ENCODE measurements around the gene RMND5A. TPM values are rescaled to one million over a fixed set of nuclear protein-coding genes. Genes with fewer than 3 reads are reported as not detected.

Gene RMND5A
- polyA plus RNA-seq, 1 experiment, result 10.8 TPM

GRCh38 chr2:86675104-86675503 is 45.0 kb upstream of the RMND5A start:
- no peaks in the 10 kb centered on the region for H3K36me3 ChIP-seq (ENCODE audit: control insufficient read depth, insufficient read depth, low read length)
- no peak overlapping the region for H3K4me3 ChIP-seq (ENCODE audit: low read depth, low read length)
- DNase-seq (ENCODE audit: low read depth), result no peak
- no peaks in the 10 kb centered on the region; the same call in 1 of the 2 replicates for H3K27me3 ChIP-seq (ENCODE audit: control insufficient read depth, insufficient read depth, low read length)
- CTCF ChIA-PET, result no interaction called here
- no peak for TF ChIP-seq CTCF (IDR thresholded peaks at IDR 0.05; ENCODE audit: insufficient read depth, low read depth, low read length)
- POLR2A ChIA-PET, result no interaction called here

DNA sequence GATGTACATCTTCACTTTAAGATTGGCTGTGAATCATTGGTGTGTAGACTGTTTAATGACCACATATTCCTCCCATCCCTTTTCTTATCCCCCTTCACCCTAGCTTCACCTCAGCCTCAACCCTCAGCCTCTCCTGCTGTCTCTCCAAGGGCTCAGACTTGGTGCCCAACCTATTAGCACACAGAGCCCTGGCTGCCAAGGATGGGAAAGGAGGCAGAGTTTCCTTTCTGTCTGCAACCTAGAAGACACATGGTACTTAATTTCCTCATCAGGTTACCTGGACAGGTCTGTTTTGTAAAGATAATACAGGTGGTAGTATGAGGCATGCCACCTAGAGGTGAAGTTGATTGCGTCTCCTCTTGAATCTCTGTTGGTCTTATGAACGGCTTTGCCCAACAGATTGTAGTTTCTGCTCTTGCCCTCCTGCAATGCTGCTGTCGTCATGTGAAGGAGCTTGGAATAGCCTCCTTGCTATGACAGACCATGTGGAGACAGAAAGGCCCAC is 44.5 kb upstream of the RMND5A start:
- Histone ChIP-seq H3K27me3 (ENCODE audit: control insufficient read depth, insufficient read depth, low read length) (no peaks in the 10 kb centered on the region; the same call in 1 of the 2 replicates), H3K4me3 (ENCODE audit: low read depth, low read length) (no peak overlapping the region), H3K36me3 (ENCODE audit: control insufficient read depth, insufficient read depth, low read length) (no peaks in the 10 kb centered on the region)
- DNase-seq (ENCODE audit: low read depth), result no peak
- no peak for TF ChIP-seq CTCF (IDR thresholded peaks at IDR 0.05; ENCODE audit: insufficient read depth, low read depth, low read length)
- POLR2A ChIA-PET, result no interaction called here
- CTCF ChIA-PET, result interaction anchor here (0.6 kb wide), 1 partner anchor 78 kb away, joined by 5 read pairs; no protein-coding TSS in a partner anchor

DNA sequence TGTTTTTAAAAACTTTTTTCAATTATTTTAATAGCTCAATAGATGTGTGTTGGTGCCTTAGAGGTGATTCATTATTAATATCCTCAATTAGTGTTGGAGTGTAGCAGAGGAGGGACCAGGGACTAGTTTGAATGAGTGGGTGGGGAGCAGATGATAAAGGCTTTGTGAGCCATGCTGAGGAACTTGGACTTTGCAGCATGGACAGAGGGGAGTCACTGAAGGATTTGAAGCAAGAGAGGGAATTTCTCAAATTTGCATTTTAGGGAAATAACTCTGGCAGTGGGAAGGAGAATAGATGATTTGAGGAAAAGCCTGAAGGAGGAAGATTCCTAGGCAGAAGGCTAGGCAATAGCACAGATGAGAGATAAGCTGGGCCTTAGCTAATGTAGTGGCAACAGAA is 42.3 kb upstream of the RMND5A start:
- POLR2A ChIA-PET, result no interaction called here
- CTCF ChIA-PET, result no interaction called here

DNA sequence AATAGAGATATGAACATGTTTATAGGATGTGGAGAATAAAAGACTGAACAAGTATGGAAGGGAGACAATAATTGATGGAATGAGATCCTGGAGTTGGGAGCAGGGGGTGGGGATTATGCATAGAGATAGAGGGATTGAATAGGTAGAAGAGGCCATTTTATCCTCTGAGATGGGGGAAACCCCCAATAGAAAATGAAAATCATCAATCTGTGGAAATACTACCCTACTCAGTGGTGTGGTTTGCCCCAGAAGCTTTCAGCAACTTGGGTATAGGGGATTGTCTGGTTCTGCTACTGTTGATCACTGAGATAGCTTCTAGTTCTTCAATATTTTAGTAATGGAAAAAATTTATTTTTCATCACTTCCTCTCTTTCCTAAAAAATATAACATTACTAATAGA is 41.1 kb upstream of the RMND5A start:
- CTCF ChIA-PET, result no interaction called here
- Histone ChIP-seq H3K4me3 (ENCODE audit: low read depth, low read length) (no peak overlapping the region), H3K27me3 (ENCODE audit: control insufficient read depth, insufficient read depth, low read length) (no peaks in the 10 kb centered on the region; the same call in 1 of the 2 replicates), H3K36me3 (ENCODE audit: control insufficient read depth, insufficient read depth, low read length) (no peaks in the 10 kb centered on the region)
- POLR2A ChIA-PET, result no interaction called here
- DNase-seq (ENCODE audit: low read depth), result no peak
- no peak for TF ChIP-seq CTCF (IDR thresholded peaks at IDR 0.05; ENCODE audit: insufficient read depth, low read depth, low read length)

More for the DNA sequence above, 42.3 kb upstream of the RMND5A start:
- TF ChIP-seq CTCF (IDR thresholded peaks at IDR 0.05; ENCODE audit: insufficient read depth, low read depth, low read length), result no peak
- Histone ChIP-seq H3K36me3 (ENCODE audit: control insufficient read depth, insufficient read depth, low read length) (no peaks in the 10 kb centered on the region), H3K27me3 (ENCODE audit: control insufficient read depth, insufficient read depth, low read length) (no peaks in the 10 kb centered on the region; the same call in 1 of the 2 replicates), H3K4me3 (ENCODE audit: low read depth, low read length) (no peak overlapping the region)
- no peak for DNase-seq (ENCODE audit: low read depth)

DNA sequence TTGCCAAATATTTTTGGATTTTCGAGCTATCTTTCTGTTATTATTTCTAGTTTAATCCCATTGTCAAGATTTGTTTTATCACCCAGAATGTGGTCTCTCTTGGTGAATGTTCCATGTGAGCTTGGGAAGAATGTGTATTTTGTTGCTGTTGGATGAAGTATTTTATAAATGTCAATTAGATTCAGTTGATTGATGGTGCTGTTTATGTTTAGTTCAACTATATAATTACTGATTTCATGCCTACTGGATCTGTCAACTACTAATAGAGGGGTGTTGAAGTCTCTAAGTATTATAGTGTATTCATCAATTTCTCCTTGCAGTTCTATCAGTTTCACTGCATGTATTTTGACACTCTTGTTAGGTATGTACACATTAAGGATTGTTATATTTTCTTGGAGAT is 34.7 kb upstream of the RMND5A start:
- Histone ChIP-seq H3K27me3 (ENCODE audit: control insufficient read depth, insufficient read depth, low read length) (no peaks in the 10 kb centered on the region), H3K4me3 (ENCODE audit: low read depth, low read length) (no peak overlapping the region), H3K36me3 (ENCODE audit: control insufficient read depth, insufficient read depth, low read length) (no peaks in the 10 kb centered on the region)
- no peak for TF ChIP-seq CTCF (IDR thresholded peaks at IDR 0.05; ENCODE audit: insufficient read depth, low read depth, low read length)
- ChIA-PET CTCF (no interaction called here), POLR2A (no interaction called here)
- no peak for DNase-seq (ENCODE audit: low read depth)
